NOMO-1 (cell line): ENCODE measurements around the gene SLC12A4.
A peak's percentile ranks its signal among the peaks of the same experiment; 100 is the strongest.
"Not testable (repeated sequence)": the region's sequence is repeated elsewhere in the genome, so short reads cannot be mapped to it uniquely, and the experiment has no call there.

ENCODE experiments used
- DNase-seq, 2 experiments: peaks; one replicate each; lab custom pipeline; 2025; ENCODE audit not compliant: unreplicated experiment in 2 of 2; lab: John Stamatoyannopoulos, UW

SLC12A4 gene

GRCh38 chr16:67928561-67929364 lies 39.7 kb downstream of the SLC12A4 start:
- DNase-seq, result peak; percentile 15 to 68

DNA sequence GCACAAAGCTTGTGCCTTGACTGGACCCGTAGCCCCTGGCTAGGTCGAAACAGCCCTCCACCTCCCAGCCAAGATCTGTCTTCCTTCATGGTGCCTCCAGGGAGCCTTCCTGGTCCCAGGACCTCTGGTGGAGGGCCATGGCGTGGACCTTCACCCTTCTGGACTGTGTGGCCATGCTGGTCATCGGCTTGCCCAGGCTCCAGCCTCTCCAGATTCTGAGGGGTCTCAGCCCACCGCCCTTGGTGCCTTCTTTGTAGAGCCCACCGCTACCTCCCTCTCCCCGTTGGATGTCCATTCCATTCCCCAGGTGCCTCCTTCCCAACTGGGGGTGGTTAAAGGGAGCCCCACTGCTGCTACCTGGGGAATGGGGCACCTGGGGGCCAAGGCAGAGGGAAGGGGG lies 40.3 kb downstream of the SLC12A4 start:
- no peak for DNase-seq

DNA sequence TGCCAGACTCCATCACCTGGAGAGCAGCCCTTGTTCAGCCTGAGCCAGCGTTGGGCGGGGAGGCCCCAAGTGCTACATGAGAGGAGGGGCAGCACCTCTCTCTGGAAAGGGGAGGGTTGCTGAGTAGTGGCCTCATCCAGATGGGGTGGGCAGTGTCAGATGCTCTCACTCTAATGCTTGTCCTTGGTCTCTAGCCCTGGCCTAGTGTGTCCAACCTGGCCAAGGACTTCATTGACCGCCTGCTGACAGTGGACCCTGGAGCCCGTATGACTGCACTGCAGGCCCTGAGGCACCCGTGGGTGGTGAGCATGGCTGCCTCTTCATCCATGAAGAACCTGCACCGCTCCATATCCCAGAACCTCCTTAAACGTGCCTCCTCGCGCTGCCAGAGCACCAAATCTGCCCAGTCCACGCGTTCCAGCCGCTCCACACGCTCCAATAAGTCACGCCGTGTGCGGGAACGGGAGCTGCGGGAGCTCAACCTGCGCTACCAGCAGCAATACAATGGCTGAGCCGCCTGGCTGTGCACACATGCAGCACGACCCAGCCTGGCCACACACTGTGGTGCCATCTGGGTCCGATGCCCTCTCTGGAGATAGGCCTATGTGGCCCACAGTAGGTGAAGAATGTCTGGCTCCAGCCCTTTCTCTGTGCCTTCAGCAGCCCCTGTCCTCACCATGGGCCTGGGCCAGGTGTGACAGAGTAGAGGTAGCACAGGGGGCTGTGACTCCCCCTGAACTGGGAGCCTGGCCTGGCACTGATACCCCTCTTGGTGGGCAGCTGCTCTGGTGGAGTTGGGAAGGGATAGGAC lies 41.1 kb downstream of the SLC12A4 start:
- DNase-seq, result no peak

DNA sequence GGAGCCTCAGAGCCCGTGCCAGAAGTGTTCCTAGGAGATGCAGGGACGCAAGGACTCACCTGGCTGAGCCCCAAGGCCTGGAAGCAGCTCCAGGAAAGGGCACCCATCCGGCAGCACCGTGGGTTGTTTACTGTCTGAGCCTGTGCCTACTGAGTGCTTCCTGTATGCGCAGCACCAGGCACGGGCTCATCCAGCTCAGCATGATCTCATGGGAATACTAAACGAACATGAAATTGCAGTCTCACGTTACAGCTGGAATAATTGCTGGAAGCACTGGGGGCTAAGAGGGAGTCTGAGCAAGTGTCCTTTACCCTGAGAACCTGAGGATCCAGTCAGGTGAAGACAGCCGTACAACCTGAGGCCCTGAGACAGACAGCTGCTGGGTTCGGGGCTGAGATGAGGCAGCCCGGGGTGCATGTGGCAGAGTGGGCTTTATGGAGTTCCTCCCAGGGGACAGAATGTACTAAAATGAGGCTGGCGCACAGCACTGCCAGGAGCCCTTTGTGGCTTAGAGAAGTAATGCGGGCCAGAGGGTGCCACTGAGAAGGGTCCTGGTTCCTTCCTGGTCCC lies 42.2 kb downstream of the SLC12A4 start:
- no peak for DNase-seq

GRCh38 chr16:67924140-67924906 lies 44.1 kb downstream of the SLC12A4 start:
- no peak for DNase-seq

- no peak for DNase-seq
Observed at GRCh38 chr16:67923414-67924116, 44.9 kb downstream of the SLC12A4 start.

DNA sequence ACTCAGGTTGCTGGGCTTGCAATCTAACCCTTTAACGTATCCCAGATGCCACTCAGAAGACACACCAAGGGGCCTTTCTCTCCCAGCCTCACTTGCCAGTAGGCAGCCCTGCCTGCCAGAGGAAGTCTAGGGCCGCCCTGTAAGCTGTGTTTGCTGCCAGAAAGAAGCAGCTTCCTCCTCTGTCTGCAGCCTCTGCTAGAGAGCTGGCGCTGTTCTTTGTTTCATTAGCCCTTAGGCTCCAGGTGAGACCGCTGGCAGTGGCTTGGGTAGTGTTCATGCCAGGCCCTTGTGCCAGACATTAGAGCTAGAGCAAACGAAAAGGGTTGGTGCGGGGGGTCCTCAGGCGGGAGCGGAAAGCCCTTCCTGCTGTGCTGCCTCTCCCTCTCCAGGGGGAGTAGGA lies 45.7 kb downstream of the SLC12A4 start:
- no peak for DNase-seq

GRCh38 chr16:67922221-67922620 lies 46.2 kb downstream of the SLC12A4 start:
- DNase-seq, result no peak

DNA sequence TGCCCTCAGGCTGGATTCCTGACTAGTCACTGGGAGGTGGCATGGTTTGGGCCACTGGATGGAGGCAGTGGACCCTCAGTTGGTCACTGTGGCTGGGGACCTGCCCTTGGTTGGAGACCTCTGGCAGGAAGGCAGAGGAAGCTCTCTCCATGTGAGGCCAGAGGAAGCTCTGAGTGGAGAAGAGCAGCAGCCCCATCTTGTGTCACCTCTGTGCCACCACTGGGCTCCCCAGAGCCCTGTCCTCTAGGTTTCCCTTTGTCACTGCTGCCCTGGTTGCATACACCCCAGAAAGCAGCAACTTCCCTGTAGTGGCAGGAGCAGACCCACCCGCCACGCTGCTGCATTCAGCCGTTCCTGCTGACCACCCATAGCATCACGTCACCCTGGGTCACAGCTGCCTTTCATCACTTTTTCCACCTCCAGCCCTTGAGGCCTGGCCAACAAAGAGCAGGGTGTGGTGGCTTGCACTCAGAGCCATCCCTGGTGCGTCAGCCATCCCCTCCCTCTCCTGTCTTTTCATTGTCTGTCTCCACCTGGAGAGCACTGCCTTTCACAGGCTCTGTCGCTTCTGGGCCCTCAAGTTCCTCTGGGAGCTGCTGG lies 48.7 kb downstream of the SLC12A4 start:
- DNase-seq, result no peak

- DNase-seq, result no peak
Observed at GRCh38 chr16:67917852-67918236, 50.6 kb downstream of the SLC12A4 start.

DNA sequence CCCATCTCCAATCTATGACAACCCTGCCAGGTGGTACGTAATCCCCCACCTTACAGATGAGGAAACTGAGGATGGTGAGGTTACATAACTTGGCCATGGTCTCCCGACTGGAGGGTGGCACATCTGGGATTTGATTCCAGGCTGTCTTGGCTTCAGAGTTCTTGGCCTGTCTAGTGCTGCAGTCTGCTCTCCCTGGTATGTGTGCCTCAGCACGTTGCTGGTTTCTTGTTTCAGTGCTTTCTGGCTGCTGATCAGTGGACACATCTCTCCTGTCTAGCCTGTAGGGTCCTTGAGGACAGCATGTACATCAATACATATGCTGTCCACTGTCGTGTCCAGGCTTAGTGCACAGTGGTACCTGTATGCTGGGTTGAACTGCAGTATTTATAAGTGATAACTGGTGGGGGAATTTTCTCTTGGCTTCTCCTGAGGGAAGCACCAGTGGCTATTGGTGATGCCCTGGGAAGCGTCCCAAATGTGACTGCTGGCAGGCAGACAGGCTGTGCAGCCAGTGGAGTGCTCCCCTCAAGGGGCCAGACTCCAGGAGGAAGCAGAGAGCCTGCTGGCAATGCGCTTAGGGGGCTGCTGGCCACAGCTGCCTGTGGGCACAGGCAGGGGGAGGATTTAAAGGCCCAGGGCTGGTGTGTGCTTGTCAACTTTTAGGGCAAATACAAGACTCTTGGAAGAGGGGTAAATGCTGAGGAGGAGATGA lies 51.1 kb downstream of the SLC12A4 start:
- no peak for DNase-seq

GRCh38 chr16:67915831-67916723 lies 52.4 kb downstream of the SLC12A4 start:
- no peak for DNase-seq

GRCh38 chr16:67915496-67915769 lies 53.0 kb downstream of the SLC12A4 start:
- not testable (repeated sequence) for DNase-seq

DNA sequence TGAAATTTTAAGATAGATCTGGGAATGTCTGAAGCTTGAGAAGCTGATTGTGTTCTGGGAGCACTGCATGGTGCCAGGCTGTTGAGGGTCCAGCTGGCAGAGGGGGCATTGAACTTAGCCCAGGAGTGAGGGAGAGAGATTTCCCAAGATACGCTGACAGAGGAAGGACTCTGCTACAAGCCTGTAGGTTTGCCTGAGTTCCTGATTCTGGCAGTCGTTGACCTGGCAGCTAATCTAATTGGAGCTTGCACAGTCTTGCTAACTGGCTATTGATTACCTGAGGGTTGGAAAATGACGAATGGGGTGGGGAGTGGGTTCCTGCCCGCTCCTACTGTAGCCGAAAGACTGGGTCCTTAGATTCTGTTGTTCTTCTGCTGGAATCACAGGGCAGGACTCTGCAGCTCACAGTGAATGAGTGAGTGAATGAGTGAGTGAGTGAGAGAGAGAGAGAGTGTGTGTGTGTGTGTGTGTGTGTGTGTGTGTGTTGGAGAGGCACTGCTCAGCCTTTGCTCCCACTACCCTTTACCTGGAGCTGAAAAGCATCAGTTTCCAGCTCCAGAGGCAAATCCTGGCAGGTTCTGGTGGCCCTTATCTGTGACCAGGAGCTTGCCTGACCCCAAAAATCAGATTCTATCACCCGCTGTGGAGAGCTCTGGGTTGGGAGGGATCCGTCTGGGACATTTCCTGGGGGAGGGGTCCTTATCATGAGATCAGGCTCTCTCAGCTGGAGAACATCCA lies 53.5 kb downstream of the SLC12A4 start:
- DNase-seq, result no peak

- no peak for DNase-seq
Observed at GRCh38 chr16:67910158-67910557, 58.3 kb downstream of the SLC12A4 start.

DNA sequence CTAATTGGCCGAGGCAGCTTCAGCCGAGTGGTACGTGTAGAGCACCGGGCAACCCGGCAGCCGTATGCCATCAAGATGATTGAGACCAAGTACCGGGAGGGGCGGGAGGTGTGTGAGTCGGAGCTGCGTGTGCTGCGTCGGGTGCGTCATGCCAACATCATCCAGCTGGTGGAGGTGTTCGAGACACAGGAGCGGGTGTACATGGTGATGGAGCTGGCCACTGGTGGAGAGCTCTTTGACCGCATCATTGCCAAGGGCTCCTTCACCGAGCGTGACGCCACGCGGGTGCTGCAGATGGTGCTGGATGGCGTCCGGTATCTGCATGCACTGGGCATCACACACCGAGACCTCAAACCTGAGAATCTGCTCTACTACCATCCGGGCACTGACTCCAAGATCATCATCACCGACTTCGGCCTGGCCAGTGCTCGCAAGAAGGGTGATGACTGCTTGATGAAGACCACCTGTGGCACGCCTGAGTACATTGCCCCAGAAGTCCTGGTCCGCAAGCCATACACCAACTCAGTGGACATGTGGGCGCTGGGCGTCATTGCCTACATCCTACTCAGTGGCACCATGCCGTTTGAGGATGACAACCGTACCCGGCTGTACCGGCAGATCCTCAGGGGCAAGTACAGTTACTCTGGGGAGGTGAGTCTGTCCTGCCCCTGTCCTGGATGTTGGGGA lies 59.2 kb downstream of the SLC12A4 start:
- DNase-seq, result no peak

GRCh38 chr16:67907397-67908180 lies 60.8 kb downstream of the SLC12A4 start:
- no peak for DNase-seq
